Heart left ventricle (tissue), 16 donors: ENCODE measurements around the gene NR2F2. TPM values are rescaled to one million over a fixed set of nuclear protein-coding genes. Genes with fewer than 3 reads are reported as not detected.

Experiments
- ATAC-seq, 4 donors: fragments of 200-7000 bp; cut with Tn5 transposase; one replicate each; pipeline ENCODE4 v1.9.1; 2020 to 2022; ENCODE audit warnings: moderate library complexity in 4 of 4, mild to moderate bottlenecking in 3 of 4, moderate number of reproducible peaks in 1 of 4
- DNase-seq, 5 donors: peaks; one replicate each; pipeline ENCODE4 v3.0.0-alpha.2; 2020
- H3K27ac ChIP-seq, 12 donors: fragments of 200-600 bp; sonication (generic) in 4 of 12; one replicate each; pipeline versions ENCODE4 v1.5.0 to v1.8.0; 2016 to 2022; ENCODE audit warnings: mild to moderate bottlenecking in 2 of 12
- H3K27me3 ChIP-seq, 9 donors: fragments of 200-600 bp; sonication (generic) in 2 of 9; one replicate each; pipeline versions ENCODE4 v1.5.1 to v1.8.0; 2016 to 2022; ENCODE audit warnings: mild to moderate bottlenecking in 3 of 9
- H3K36me3 ChIP-seq, 9 donors: fragments of 200-600 bp; sonication (generic) in 2 of 9; one replicate each; pipeline versions ENCODE4 v1.5.0 to v1.8.0; 2018 to 2022; ENCODE audit warnings: mild to moderate bottlenecking in 2 of 9
- H3K4me1 ChIP-seq, 12 donors: fragments of 200-600 bp; sonication (generic) in 4 of 12; one replicate each; pipeline versions ENCODE4 v1.5.0 to v1.8.0; 2016 to 2022; ENCODE audit warnings: mild to moderate bottlenecking in 3 of 12
- H3K4me3 ChIP-seq, 12 donors: fragments of 200-600 bp; sonication (generic) in 4 of 12; one replicate each; pipeline versions ENCODE4 v1.5.0 to v1.8.0; 2017 to 2022; ENCODE audit warnings: mild to moderate bottlenecking in 9 of 12, moderate library complexity in 4 of 12
- H3K9me3 ChIP-seq, 12 donors: fragments of 200-600 bp; sonication (generic) in 4 of 12; one replicate each; pipeline versions ENCODE4 v1.5.0 to v1.8.0; 2016 to 2022; ENCODE audit warnings: mild to moderate bottlenecking in 1 of 12
- CTCF ChIP-seq, 12 donors: fragments of 200-600 bp; sonication (generic) in 4 of 12; IDR thresholded peaks; one replicate each; pipeline versions ENCODE4 v1.5.0 to v1.8.0; 2018 to 2022; ENCODE audit warnings: antibody characterized with exemption in 12 of 12, mild to moderate bottlenecking in 5 of 12
- POLR2A ChIP-seq, 2 donors: fragments of 450-650 bp; IDR thresholded peaks; one replicate each; pipeline ENCODE4 v1.6.1; 2017; ENCODE audit warnings: antibody characterized with exemption in 2 of 2, mild to moderate bottlenecking in 2 of 2, moderate library complexity in 2 of 2
- WGBS, 4 donors: extraction: QIAGEN DNeasy Blood & Tissue Kit in 2 of 4; methylation state at CpG; one replicate each; pipeline versions ENCODE4 v1.1.5 to v1.1.7; 2013 to 2018; 5-methylcytosine and 5-hydroxymethylcytosine counted together
- intact Hi-C, 10 donors: fragments of 100-400 bp; cut with DNase I; formaldehyde crosslinking; loops; one replicate each; pipeline versions ENCODE4 v1.11.1 to v1.14.2; 2022
- polyA plus RNA-seq, 2 donors: library from polyadenylated mRNA; stranded (reverse); fragments of 200-250 nt; gene quantifications; one replicate each; pipeline ENCODE4 v1.2.3, GENCODE V29; 2013
- total RNA-seq, 9 donors: library from RNA; depleted of rRNA in 2 of 9; stranded (reverse); fragments of >200 nt in 2 of 9; fragmentation: NEBNext Ultra II Directional in 3 of 9; extraction: Animal tissue kit (Norgen Biotek cat#: 25700) in 3 of 9; gene quantifications; one replicate each; pipeline versions ENCODE4 v1.1.0 to v1.2.4, GENCODE V29; 2016 to 2023
- donor health status: ischemic (EF 13 %, LVEDD 7.1; RV severe dilation, severe dysfunction).
- donor health status: healthy with polysubstance abuse.
- donor health status: DM: no; HTN: yes; CAD: no.
- donor health status: DM: no; HTN: no; CAD: no.
- donor health status: ischemic (EF 25% LVEDD 6.9; RV normal size, moderate dysfunction).
- donor health status: ischemic (EF 25% LVEDD 5.7; RV mildly dilated, moderate dysfunction).
- donor health status: healthy.
- donor health status: DM: yes; HTN: yes; CAD: no.
- donor health status: ischemic (EF 35%, LVEDD 5.7; RV mildly dilated, moderate dysfunction).
- donor health status: nonischemic (EF 11% LVEDD 7.7; RV severe dilation, severe dysfunction).
- donor health status: DM: yes; HTN: yes; CAD: no.
- donor health status: PGD.
- donor health status: ischemic (EF 29% LVEDD 5.4; RV normal size, mild dysfunction).
- donor health status: nonischemic (EF 23%, LVEDD 6.1; RV moderate dilation, normal function).

Gene NR2F2
- total and polyA plus RNA-seq, 11 donors = 11.8 to 22.4 (median 16.1) TPM

DNA sequence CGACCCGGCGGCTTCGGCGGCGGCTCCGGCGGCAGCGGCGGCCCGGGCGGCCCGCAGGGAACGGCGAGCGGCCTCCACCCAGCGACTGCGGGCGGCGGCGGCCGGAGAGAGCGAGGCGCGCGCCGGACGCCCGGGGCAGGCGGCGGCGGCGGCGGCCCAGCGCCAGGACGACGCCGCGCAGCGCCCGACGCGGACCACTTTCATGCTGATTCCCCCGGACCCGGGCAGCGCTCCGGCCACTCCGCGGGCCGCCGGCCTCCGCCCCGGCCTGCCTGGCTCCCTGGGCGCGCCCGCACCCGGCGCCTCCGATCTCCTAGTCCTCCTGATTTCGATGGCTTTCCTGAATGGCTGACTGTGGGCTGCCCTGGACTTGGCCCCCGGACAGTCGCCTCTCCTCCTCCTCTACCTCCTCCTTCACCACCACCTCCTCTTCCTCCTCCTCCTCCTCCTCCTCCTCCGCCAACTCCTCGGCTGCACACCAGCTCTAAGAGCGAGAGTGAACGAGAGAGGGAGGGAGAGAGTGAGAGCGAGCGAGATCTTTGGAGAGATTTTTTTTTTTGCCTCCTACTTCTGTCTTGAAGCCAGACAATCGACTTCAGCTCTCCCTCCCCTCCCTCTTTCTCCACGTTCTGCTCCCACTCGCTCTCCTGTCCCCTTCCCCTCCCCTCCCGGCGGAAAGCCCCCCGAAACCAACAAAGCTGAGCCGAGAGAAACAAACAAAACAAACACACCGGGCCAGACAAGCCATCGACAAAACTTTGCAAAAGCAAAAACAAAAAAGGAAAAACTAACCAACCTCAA is 844 bp downstream of the NR2F2 start:
- H3K27ac ChIP-seq = peak overlapping the region; percentile 88 to 96 (median 92)
- H3K36me3 ChIP-seq = peaks cover 0 to 28% (median 9%) of the 10 kb centered on the region in 9 donors
- 1 to 2% (median 1%) methylated on average over 28 to 77 of the region's 77 CpGs for WGBS, 4 donors
- TF ChIP-seq POLR2A (IDR thresholded peaks at IDR 0.05) = no peak
- no peak for TF ChIP-seq CTCF (IDR thresholded peaks at IDR 0.05)
- DNase-seq (peak in 2 of 5 donors; percentile 49 to 65), ATAC-seq (peak in 1 of 4 donors; percentile 12)
- no peaks in the 10 kb centered on the region for H3K9me3 ChIP-seq
- H3K4me3 ChIP-seq = peak overlapping the region; percentile 58 to 91 (median 78)
- intact Hi-C loops = no loop called here
- H3K27me3 ChIP-seq = peaks cover 0 to 85% (median 10%) of the 10 kb centered on the region in 9 donors
- H3K4me1 ChIP-seq = peaks cover 0 to 28% (median 5%) of the 10 kb centered on the region in 12 donors

DNA sequence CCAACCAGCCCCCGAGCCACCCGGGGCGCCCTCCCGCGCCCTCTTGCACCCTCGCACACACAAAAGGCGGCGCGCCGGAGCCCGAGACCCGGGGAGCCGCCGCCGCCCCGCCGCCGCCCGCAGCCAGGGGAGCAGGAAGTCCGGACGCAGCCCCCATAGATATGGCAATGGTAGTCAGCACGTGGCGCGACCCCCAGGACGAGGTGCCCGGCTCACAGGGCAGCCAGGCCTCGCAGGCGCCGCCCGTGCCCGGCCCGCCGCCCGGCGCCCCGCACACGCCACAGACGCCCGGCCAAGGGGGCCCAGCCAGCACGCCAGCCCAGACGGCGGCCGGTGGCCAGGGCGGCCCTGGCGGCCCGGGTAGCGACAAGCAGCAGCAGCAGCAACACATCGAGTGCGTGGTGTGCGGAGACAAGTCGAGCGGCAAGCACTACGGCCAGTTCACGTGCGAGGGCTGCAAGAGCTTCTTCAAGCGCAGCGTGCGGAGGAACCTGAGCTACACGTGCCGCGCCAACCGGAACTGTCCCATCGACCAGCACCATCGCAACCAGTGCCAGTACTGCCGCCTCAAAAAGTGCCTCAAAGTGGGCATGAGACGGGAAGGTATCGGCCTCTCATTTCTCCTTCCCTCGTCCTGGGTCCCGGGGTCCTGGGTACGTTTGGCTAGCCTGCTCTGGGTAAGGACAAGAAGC is 1.6 kb downstream of the NR2F2 start:
- WGBS, 4 donors = 0 to 3% (median 2%) methylated on average over 25 to 70 of the region's 70 CpGs
- peaks cover 0 to 29% (median 9%) of the 10 kb centered on the region in 9 donors for H3K36me3 ChIP-seq
- peaks cover 0 to 84% (median 5%) of the 10 kb centered on the region in 9 donors for H3K27me3 ChIP-seq
- peak overlapping the region; percentile 58 to 91 (median 77) for H3K4me3 ChIP-seq
- DNase-seq = peak in 2 of 5 donors; percentile 50 to 64
- no peaks in the 10 kb centered on the region for H3K9me3 ChIP-seq
- intact Hi-C loops = no loop called here
- H3K4me1 ChIP-seq = peaks cover 0 to 20% (median 5%) of the 10 kb centered on the region in 12 donors
- no peak for TF ChIP-seq CTCF (IDR thresholded peaks at IDR 0.05)
- TF ChIP-seq POLR2A (IDR thresholded peaks at IDR 0.05) = no peak
- H3K27ac ChIP-seq = peak overlapping the region; percentile 88 to 96 (median 92)
- ATAC-seq = no peak

DNA sequence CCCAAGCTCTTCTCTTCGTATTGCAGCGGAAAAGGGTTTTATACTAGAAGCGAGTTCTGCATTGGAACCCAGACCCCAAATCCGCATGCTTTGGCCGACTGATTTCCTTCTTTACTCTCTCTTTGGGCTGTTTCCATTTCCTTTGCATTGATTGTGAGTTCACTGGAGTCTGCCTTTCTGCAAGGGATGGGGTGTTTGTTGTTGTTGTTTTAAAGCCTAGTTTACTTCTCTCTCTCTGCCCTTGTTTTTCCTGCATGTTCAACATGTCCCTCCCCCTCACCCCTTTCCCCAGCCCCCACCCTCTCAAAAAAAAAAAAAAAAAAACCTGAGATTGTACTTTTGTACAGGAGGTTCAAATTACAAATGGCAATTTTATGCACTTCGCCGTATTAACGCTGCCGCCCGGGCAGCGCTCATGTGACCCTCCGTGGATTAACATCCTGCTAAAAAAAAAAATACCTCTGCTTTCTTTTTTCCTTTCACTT is 2.2 kb downstream of the NR2F2 start:
- peaks cover 0 to 20% (median 5%) of the 10 kb centered on the region in 12 donors for H3K4me1 ChIP-seq
- H3K36me3 ChIP-seq = peaks cover 0 to 33% (median 9%) of the 10 kb centered on the region in 9 donors
- H3K4me3 ChIP-seq = peak overlapping the region; percentile 58 to 91 (median 77)
- peaks cover 0 to 84% (median 5%) of the 10 kb centered on the region in 9 donors for H3K27me3 ChIP-seq
- TF ChIP-seq CTCF (IDR thresholded peaks at IDR 0.05) (no peak), POLR2A (IDR thresholded peaks at IDR 0.05) (no peak)
- no peak for ATAC-seq
- intact Hi-C loops = no loop called here
- WGBS, 4 donors = 1 to 3% (median 2%) methylated on average over 12 of the region's 12 CpGs
- no peaks in the 10 kb centered on the region for H3K9me3 ChIP-seq
- DNase-seq = no peak
- H3K27ac ChIP-seq = peak overlapping the region; percentile 88 to 96 (median 92)
